K562 (cell line): ENCODE data around the gene DCTN2. TPM values are rescaled to one million over a fixed set of nuclear protein-coding genes. Genes with fewer than 3 reads are reported as not detected.

Source experiments
- ATAC-seq: fragments of 200-7000 bp; cut with Tn5 transposase; 3 replicates; pipeline ENCODE4 v1.9.1; 2020; ENCODE audit warnings: moderate library complexity
- BruUV-seq: library from RNA; stranded (reverse); fragments of 400-500 nt; replicated peaks from 2 replicates; lab custom pipeline; 2021; lab: Mats Ljungman, UMichigan
- CTCF ChIA-PET: fragments of 300-600 bp; formaldehyde crosslinking; extraction: SDS; loops from one replicate; lab custom pipeline; 2021; ENCODE audit warnings: low intra/inter-chr PET ratio; lab: Yijun Ruan, JAX
- POLR2A ChIA-PET: fragments of 300-600, 350-650 bp; sonication (Branson Sonifier 250); formaldehyde crosslinking; extraction: SDS; loops from one replicate; lab custom pipeline; 2021; ENCODE audit warnings: antibody characterized with exemption, inconsistent platforms; lab: Yijun Ruan, JAX
- DNase-seq, 4 experiments: peaks; one replicate each; pipeline versions ENCODE4 v3.0.0 to v3.0.0-alpha.2; 2011 to 2018; ENCODE audit warnings: low spot score in 3 of 4, mixed read lengths in 3 of 4; ENCODE audit errors: extremely low read depth in 1 of 4
- FAIRE-seq: peaks from 2 replicates; lab custom pipeline; 2011; peaks lifted over from hg19 to GRCh38; lab: Jason Lieb, UNC
- H2AFZ ChIP-seq: 2 replicates; pipeline ENCODE4 v1.6.0; 2011; ENCODE audit warnings: low read depth, low read length, control low read depth, inconsistent platforms
- H3K27ac ChIP-seq: fragments of 200-600 bp; 3 replicates; pipeline ENCODE4 v1.8.0; 2011; ENCODE audit warnings: low read depth, mild to moderate bottlenecking, control low read depth, inconsistent platforms, low read length, moderate library complexity, mixed read lengths; ENCODE audit errors: extremely low read depth
- H3K27me3 ChIP-seq, 2 experiments: fragments of 300-600 bp in 1 of 2; 2 replicates in 1 of 2; 3 replicates in 1 of 2; pipeline versions ENCODE4 v1.6.0 to v1.8.0; 2011; ENCODE audit warnings: inconsistent platforms in 2 of 2, low read length in 2 of 2, mild to moderate bottlenecking in 1 of 2, mixed read lengths in 1 of 2, moderate library complexity in 1 of 2; ENCODE audit not compliant: control insufficient read depth in 2 of 2, insufficient read depth in 2 of 2
- H3K36me3 ChIP-seq: fragments of 300-600 bp; 3 replicates; pipeline ENCODE4 v1.8.0; 2011; ENCODE audit warnings: mild to moderate bottlenecking, low read length, inconsistent platforms; ENCODE audit not compliant: control insufficient read depth, insufficient read depth
- H3K4me1 ChIP-seq, 2 experiments: fragments of 200-600 bp in 1 of 2; replicated peaks in 1 of 2; 2 replicates in 1 of 2; 3 replicates in 1 of 2; pipeline versions ENCODE4 v1.5.1 to v1.8.0; 2011; ENCODE audit warnings: inconsistent platforms in 2 of 2, low read length in 2 of 2, mild to moderate bottlenecking in 1 of 2, mixed read lengths in 1 of 2, moderate library complexity in 1 of 2; ENCODE audit not compliant: control insufficient read depth in 2 of 2, insufficient read depth in 2 of 2
- H3K4me2 ChIP-seq: 2 replicates; pipeline ENCODE4 v1.6.1; 2011; ENCODE audit warnings: low read length, control low read depth, inconsistent platforms, mixed read lengths; ENCODE audit not compliant: insufficient read depth
- H3K4me3 ChIP-seq: fragments of 200-600 bp; sonication (generic), shearing (Covaris generic); 2 replicates; pipeline ENCODE4 v1.5.1; 2016; ENCODE audit warnings: control low read depth, inconsistent platforms
- H3K79me2 ChIP-seq: fragments of 200-600 bp; 3 replicates; pipeline ENCODE4 v1.8.0; 2011; ENCODE audit warnings: low read length, inconsistent platforms; ENCODE audit not compliant: control insufficient read depth, insufficient read depth
- H3K9ac ChIP-seq, 2 experiments: 2 replicates each; pipeline versions ENCODE4 v1.6.0 to v1.6.1; 2011; ENCODE audit warnings: low read depth in 2 of 2, low read length in 2 of 2, control low read depth in 1 of 2, inconsistent platforms in 1 of 2, mild to moderate bottlenecking in 1 of 2, mixed read lengths in 1 of 2; ENCODE audit not compliant: insufficient read depth in 1 of 2
- H3K9me1 ChIP-seq: one replicate; pipeline ENCODE4 v1.6.0; 2011; ENCODE audit warnings: inconsistent platforms, mild to moderate bottlenecking, low read length, moderate library complexity; ENCODE audit not compliant: control insufficient read depth, insufficient read depth
- H3K9me3 ChIP-seq: replicated peaks from 2 replicates; pipeline ENCODE4 v1.5.1; 2011; ENCODE audit warnings: low read depth, low read length, inconsistent platforms; ENCODE audit not compliant: control insufficient read depth, insufficient read depth
- H4K20me1 ChIP-seq: replicated peaks from 2 replicates; pipeline ENCODE4 v1.6.1; 2011; ENCODE audit warnings: low read length, inconsistent platforms, mixed read lengths; ENCODE audit not compliant: control insufficient read depth, insufficient read depth
- ASH1L ChIP-seq: fragments of 450-650 bp; IDR thresholded peaks from 2 replicates; pipeline ENCODE4 v1.6.1; 2018; ENCODE audit warnings: borderline replicate concordance, mild to moderate bottlenecking, low read depth; ENCODE audit not compliant: partially characterized antibody
- CREM ChIP-seq: IDR thresholded peaks from 2 replicates; pipeline ENCODE4 v1.6.1; 2014; ENCODE audit warnings: antibody characterized with exemption, low read depth
- E2F4 ChIP-seq: sonication (generic); formaldehyde crosslinking; IDR thresholded peaks from 2 replicates; pipeline ENCODE4 v1.8.0; 2022; ENCODE audit warnings: mild to moderate bottlenecking, low read depth, missing genetic modification reagents
- JUNB ChIP-seq: fragments of 450-650 bp; formaldehyde crosslinking; conservative IDR thresholded peaks from 2 replicates; pipeline ENCODE4 v1.4.0; 2020; ENCODE audit warnings: mild to moderate bottlenecking
- KLF1 ChIP-seq: fragments of 450-650 bp; IDR thresholded peaks from 2 replicates; pipeline ENCODE4 v1.6.1; 2016; ENCODE audit warnings: missing genetic modification characterization, missing compliant biosample characterization
- MTA1 ChIP-seq: fragments of 450-650 bp; IDR thresholded peaks from 2 replicates; pipeline ENCODE4 v1.6.1; 2017; ENCODE audit warnings: borderline replicate concordance
- MYBL2 ChIP-seq, 2 experiments: fragments of 450-650 bp in 1 of 2; sonication (generic) in 1 of 2; formaldehyde crosslinking in 1 of 2; IDR thresholded peaks; 2 replicates each; pipeline versions ENCODE4 v1.6.1 to v1.8.1; 2017 to 2022; ENCODE audit warnings: borderline replicate concordance in 1 of 2, inconsistent platforms in 1 of 2, low read depth in 1 of 2, mild to moderate bottlenecking in 1 of 2, missing genetic modification reagents in 1 of 2, moderate library complexity in 1 of 2
- NRF1 ChIP-seq, 2 experiments: fragments of 450-650 bp; IDR thresholded peaks in 1 of 2; conservative IDR thresholded peaks in 1 of 2; 2 replicates each; pipeline ENCODE4 v1.6.1; 2014; ENCODE audit warnings: mild to moderate bottlenecking in 2 of 2
- POLR2G ChIP-seq: fragments of 200-400 bp; formaldehyde crosslinking; IDR thresholded peaks from 2 replicates; pipeline ENCODE4 v1.6.1; 2017; ENCODE audit warnings: low read depth, mild to moderate bottlenecking, antibody characterized with exemption, low read length, moderate library complexity
- SAP30 ChIP-seq: fragments of 200-600 bp; sonication (generic); IDR thresholded peaks from 2 replicates; pipeline ENCODE4 v1.6.1; 2012; ENCODE audit warnings: borderline replicate concordance, low read depth, mild to moderate bottlenecking, moderate library complexity, low read length, control low read depth, inconsistent platforms; ENCODE audit not compliant: insufficient read depth, poor library complexity, severe bottlenecking
- SRSF1 ChIP-seq: fragments of 200-400 bp; formaldehyde crosslinking; IDR thresholded peaks from 2 replicates; pipeline ENCODE4 v1.6.1; 2017; ENCODE audit warnings: mild to moderate bottlenecking, low read depth, low read length, moderate library complexity
- ZNF41 ChIP-seq: fragments of 250-450 bp; sonication (Bioruptor Pico); conservative IDR thresholded peaks from 2 replicates; pipeline ENCODE4 v1.4.0; 2020; ENCODE audit warnings: mild to moderate bottlenecking
- ZNF431 ChIP-seq: sonication (generic); formaldehyde crosslinking; IDR thresholded peaks from 2 replicates; pipeline ENCODE4 v1.8.0; 2022; ENCODE audit warnings: mild to moderate bottlenecking, missing genetic modification reagents
- WGBS: fragments of 100-300 bp; shearing (Covaris generic); methylation state at CpG from one replicate; pipeline ENCODE4 v1.1.6; 2016; ENCODE audit warnings: low coverage, mixed read lengths; ENCODE audit not compliant: insufficient coverage; ENCODE audit errors: missing lambda C conversion rate; 5-methylcytosine and 5-hydroxymethylcytosine counted together
- in situ Hi-C: fragments of 300-500 bp; cut with MboI; formaldehyde crosslinking; loops from 4 replicates; pipeline ENCODE4 v1.15.0; 2018; ENCODE audit warnings: inconsistent platforms, mixed read lengths
- intact Hi-C: fragments of 100-400 bp; cut with micrococcal nuclease; formaldehyde crosslinking; loops from 2 replicates; pipeline ENCODE4 v1.14.2; 2022
- polyA plus RNA-seq, 8 experiments: library from polyadenylated mRNA; depleted of rRNA in 4 of 8; stranded (reverse) in 5 of 8; unstranded in 3 of 8; fragments of >200 nt; fragmentation: Nextera tagmentation in 2 of 8; fragmentation: Illumina TruSeq in 1 of 8; extraction: Ambion mirVana in 2 of 8; extraction: Trizol in 1 of 8; gene quantifications; 2 replicates each; pipeline versions ENCODE4 v1.2.1 to v1.2.3, GENCODE V29; 2011 to 2014; ENCODE audit warnings: inconsistent platforms in 1 of 8, missing spikeins in 1 of 8
- total RNA-seq, 7 experiments: library from RNA; depleted of rRNA in 6 of 7; stranded (reverse); fragments of >200 nt in 6 of 7; fragmentation: Illumina TruSeq in 2 of 7; extraction: Trizol in 2 of 7; gene quantifications; 2 replicates each; pipeline versions ENCODE4 v1.2.1 to v1.2.3, GENCODE V29; 2011 to 2021; ENCODE audit warnings: low replicate concordance in 1 of 7
- TF ChIP-seq, protein P1 (sequence below), 2 experiments: fragments of 450-650 bp in 1 of 2; IDR thresholded peaks; 2 replicates each; pipeline ENCODE4 v1.6.1; 2011 to 2017; ENCODE audit warnings: low read depth in 2 of 2, antibody characterized with exemption in 1 of 2, borderline replicate concordance in 1 of 2, low read length in 1 of 2, mild to moderate bottlenecking in 1 of 2, mixed read lengths in 1 of 2; ENCODE audit not compliant: control insufficient read depth in 1 of 2

Gene DCTN2
- total and polyA plus RNA-seq, 9 of the 15 experiments (the other 6 are each of a cell fraction or from before 2014, with no cell fraction given), result 43.6 to 270 (median 125) TPM

- intact Hi-C loops, result no loop called here
- DNase-seq (no peak), FAIRE-seq (no peak), ATAC-seq (no peak)
- H3K79me2 ChIP-seq, result no peaks in the 10 kb centered on the region
- H3K27me3 ChIP-seq, result no peaks in the 10 kb centered on the region
- POLR2A ChIA-PET, result interaction anchor here (0.7 to 1.7 kb wide), 7 partner anchors 8 to 55 kb away, joined by 3 to 5 read pairs (median 4); partner anchors contain the start of gene PIP4K2C
- WGBS, result 72% methylated on average over 10 of the region's 10 CpGs
- H2AFZ ChIP-seq, result no peak overlapping the region
- CTCF ChIA-PET, result no interaction called here
- H3K36me3 ChIP-seq, result peaks cover 78% of the 10 kb centered on the region
- H4K20me1 ChIP-seq, result no peaks in the 10 kb centered on the region
- H3K9me3 ChIP-seq, result no peaks in the 10 kb centered on the region
- H3K27ac ChIP-seq, result no peak overlapping the region
- H3K4me1 ChIP-seq, result no peaks in the 10 kb centered on the region
- no TSS peak for BruUV-seq
- no peak overlapping the region for H3K4me2 ChIP-seq
- peaks cover 7% of the 10 kb centered on the region for H3K9me1 ChIP-seq
- no peak overlapping the region for H3K4me3 ChIP-seq
- no peak overlapping the region for H3K9ac ChIP-seq
- in situ Hi-C loops, result no loop called here
- TF ChIP-seq MYBL2 (IDR thresholded peaks at IDR 0.05; ENCODE audit: low read depth) (no peak), MYBL2 (CRISPR knock-in tag; IDR thresholded peaks at IDR 0.05; ENCODE audit: borderline replicate concordance) (no peak), NRF1 (conservative IDR thresholded peaks at IDR 0.05 in 1 of 2, IDR thresholded peaks at IDR 0.05 in 1 of 2) (no peak), POLR2G (no peak), ZNF431 (no peak), SRSF1 (no peak), SAP30 (no peak), MTA1 (no peak), ZNF41 (no peak), JUNB (no peak), CREM (no peak), E2F4 (CRISPR knock-in tag) (no peak), ASH1L (no peak), KLF1 (tag) (no peak)
- TF ChIP-seq, protein P1, sequence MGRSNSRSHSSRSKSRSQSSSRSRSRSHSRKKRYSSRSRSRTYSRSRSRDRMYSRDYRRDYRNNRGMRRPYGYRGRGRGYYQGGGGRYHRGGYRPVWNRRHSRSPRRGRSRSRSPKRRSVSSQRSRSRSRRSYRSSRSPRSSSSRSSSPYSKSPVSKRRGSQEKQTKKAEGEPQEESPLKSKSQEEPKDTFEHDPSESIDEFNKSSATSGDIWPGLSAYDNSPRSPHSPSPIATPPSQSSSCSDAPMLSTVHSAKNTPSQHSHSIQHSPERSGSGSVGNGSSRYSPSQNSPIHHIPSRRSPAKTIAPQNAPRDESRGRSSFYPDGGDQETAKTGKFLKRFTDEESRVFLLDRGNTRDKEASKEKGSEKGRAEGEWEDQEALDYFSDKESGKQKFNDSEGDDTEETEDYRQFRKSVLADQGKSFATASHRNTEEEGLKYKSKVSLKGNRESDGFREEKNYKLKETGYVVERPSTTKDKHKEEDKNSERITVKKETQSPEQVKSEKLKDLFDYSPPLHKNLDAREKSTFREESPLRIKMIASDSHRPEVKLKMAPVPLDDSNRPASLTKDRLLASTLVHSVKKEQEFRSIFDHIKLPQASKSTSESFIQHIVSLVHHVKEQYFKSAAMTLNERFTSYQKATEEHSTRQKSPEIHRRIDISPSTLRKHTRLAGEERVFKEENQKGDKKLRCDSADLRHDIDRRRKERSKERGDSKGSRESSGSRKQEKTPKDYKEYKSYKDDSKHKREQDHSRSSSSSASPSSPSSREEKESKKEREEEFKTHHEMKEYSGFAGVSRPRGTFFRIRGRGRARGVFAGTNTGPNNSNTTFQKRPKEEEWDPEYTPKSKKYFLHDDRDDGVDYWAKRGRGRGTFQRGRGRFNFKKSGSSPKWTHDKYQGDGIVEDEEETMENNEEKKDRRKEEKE (IDR thresholded peaks at IDR 0.05; ENCODE audit: borderline replicate concordance in 1 of 2, control insufficient read depth in 1 of 2, low read depth in 2 of 2, low read length in 1 of 2), result no peak
These were observed 27.8 kb upstream of the DCTN2 start for GRCh38 chr12:57574795-57575194.
